Colonic mucosa (tissue), 4 donors: Measurements from ENCODE around the gene PPP2R5B. TPM values are rescaled to one million over a fixed set of nuclear protein-coding genes. Genes with fewer than 3 reads are reported as not detected.

Experiments used
- DNase-seq: peaks from one replicate; pipeline ENCODE4 v3.0.0-alpha.2; 2020
- H3K27ac ChIP-seq: fragments of 200-600 bp; one replicate; pipeline ENCODE4 v1.8.0; 2021
- H3K27me3 ChIP-seq: fragments of 200-600 bp; one replicate; pipeline ENCODE4 v1.8.0; 2021
- H3K36me3 ChIP-seq: fragments of 200-600 bp; one replicate; pipeline ENCODE4 v1.8.0; 2021
- H3K4me1 ChIP-seq: fragments of 200-600 bp; one replicate; pipeline ENCODE4 v1.8.0; 2021; ENCODE audit warnings: mild to moderate bottlenecking
- H3K4me3 ChIP-seq: fragments of 200-600 bp; one replicate; pipeline ENCODE4 v1.8.0; 2021
- H3K9ac ChIP-seq, 2 donors: one replicate each; pipeline ENCODE4 v1.7.0; 2013; ENCODE audit warnings: control low read depth in 2 of 2, low read depth in 2 of 2, low read length in 2 of 2
- H3K9me3 ChIP-seq: fragments of 200-600 bp; one replicate; pipeline ENCODE4 v1.8.0; 2021
- intact Hi-C: fragments of 100-400 bp; cut with DNase I; formaldehyde crosslinking; loops from one replicate; pipeline ENCODE4 v1.14.1; 2022
- total RNA-seq, 2 donors: library from RNA; stranded (reverse); fragmentation: NEBNext Ultra II Directional in 1 of 2; extraction: Animal tissue kit (Norgen Biotek cat#: 25700) in 1 of 2; gene quantifications; one replicate each; pipeline ENCODE4 v1.2.1, GENCODE V29; 2021
- TF ChIP-seq, protein P1 (sequence below): fragments of 200-600 bp; IDR thresholded peaks from one replicate; pipeline ENCODE4 v1.8.0; 2022; ENCODE audit warnings: antibody characterized with exemption, mild to moderate bottlenecking
- donor health status: healthy.
- donor health status: DM: no; HTN: no; CAD: no.
- donor health status: DM: no; HTN: no; CAD: no.

PPP2R5B gene
- total RNA-seq, 2 donors from 2014 or later: 18.6 to 36.1 TPM

DNA sequence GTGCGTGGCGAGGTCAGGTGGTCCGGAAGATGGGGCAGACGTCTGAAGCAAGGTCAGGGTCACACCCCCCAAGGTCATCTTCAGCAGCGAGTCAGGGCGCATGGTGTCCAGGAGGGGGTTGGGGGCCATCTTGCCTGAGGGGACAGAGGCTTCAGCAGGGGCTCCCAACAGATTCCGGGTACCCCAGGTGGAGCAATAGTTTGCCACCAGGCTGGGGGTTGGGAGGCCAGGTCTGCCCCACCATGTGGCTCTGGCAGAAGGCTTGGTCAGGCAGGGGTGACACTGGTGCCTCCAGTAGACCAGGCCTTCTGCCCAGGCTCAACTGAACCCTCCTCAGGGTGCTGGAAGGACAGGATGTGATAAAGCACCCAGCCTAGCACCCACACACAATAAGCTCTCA, 13.3 kb upstream of the PPP2R5B start:
- TF ChIP-seq, protein P1, sequence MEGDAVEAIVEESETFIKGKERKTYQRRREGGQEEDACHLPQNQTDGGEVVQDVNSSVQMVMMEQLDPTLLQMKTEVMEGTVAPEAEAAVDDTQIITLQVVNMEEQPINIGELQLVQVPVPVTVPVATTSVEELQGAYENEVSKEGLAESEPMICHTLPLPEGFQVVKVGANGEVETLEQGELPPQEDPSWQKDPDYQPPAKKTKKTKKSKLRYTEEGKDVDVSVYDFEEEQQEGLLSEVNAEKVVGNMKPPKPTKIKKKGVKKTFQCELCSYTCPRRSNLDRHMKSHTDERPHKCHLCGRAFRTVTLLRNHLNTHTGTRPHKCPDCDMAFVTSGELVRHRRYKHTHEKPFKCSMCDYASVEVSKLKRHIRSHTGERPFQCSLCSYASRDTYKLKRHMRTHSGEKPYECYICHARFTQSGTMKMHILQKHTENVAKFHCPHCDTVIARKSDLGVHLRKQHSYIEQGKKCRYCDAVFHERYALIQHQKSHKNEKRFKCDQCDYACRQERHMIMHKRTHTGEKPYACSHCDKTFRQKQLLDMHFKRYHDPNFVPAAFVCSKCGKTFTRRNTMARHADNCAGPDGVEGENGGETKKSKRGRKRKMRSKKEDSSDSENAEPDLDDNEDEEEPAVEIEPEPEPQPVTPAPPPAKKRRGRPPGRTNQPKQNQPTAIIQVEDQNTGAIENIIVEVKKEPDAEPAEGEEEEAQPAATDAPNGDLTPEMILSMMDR: no peak
- H3K27me3 ChIP-seq: no peaks in the 10 kb centered on the region
- peaks cover 8% of the 10 kb centered on the region for H3K36me3 ChIP-seq
- no peak for DNase-seq
- H3K4me3 ChIP-seq: no peak overlapping the region
- H3K9ac ChIP-seq: no peak overlapping the region
- no peaks in the 10 kb centered on the region for H3K9me3 ChIP-seq
- intact Hi-C loops: no loop called here
- no peak overlapping the region for H3K27ac ChIP-seq
- peaks cover 5% of the 10 kb centered on the region for H3K4me1 ChIP-seq

- intact Hi-C loops: no loop called here
- no peak overlapping the region for H3K4me3 ChIP-seq
- H3K27ac ChIP-seq: no peak overlapping the region
- no peaks in the 10 kb centered on the region for H3K9me3 ChIP-seq
- no peak for DNase-seq
- H3K9ac ChIP-seq: no peak overlapping the region
- H3K27me3 ChIP-seq: no peaks in the 10 kb centered on the region
- TF ChIP-seq, protein P1: no peak
- peaks cover 5% of the 10 kb centered on the region for H3K4me1 ChIP-seq
- peaks cover 8% of the 10 kb centered on the region for H3K36me3 ChIP-seq
Measured at GRCh38 chr11:64911689-64912088, 12.8 kb upstream of the PPP2R5B start.

DNA sequence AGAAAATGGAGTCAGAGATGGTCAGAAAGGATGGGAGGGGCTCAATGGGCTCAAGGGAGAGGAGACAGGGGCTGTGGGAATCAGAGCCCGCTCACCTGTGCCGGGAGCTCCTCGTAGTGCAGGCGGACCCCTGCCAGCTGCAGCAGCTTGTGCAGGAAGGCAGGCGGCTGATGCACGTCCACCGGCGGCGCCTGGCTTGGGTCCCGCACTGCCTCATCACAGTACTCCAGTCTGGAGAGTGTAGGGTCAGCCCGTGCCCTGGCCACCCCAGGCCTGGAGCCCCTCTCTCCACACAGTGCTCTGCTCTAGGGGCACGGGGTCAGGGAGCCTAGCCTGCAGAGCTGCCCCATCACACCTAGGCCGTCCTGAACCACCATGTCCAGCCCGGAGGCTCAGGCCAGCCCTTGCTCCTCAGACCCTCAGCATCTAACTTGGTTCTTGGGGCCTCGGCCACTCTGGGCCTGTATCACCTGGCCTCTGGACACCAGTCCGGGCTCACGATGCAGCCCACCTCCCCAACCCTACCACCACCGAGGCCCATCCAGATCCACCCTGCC, 11.2 kb upstream of the PPP2R5B start:
- no peaks in the 10 kb centered on the region for H3K27me3 ChIP-seq
- TF ChIP-seq, protein P1: no peak
- no peaks in the 10 kb centered on the region for H3K9me3 ChIP-seq
- H3K27ac ChIP-seq: no peak overlapping the region
- intact Hi-C loops: no loop called here
- H3K36me3 ChIP-seq: peaks cover 8% of the 10 kb centered on the region
- H3K4me3 ChIP-seq: no peak overlapping the region
- DNase-seq: no peak
- H3K4me1 ChIP-seq: peaks cover 5% of the 10 kb centered on the region
- H3K9ac ChIP-seq: no peak overlapping the region

GRCh38 chr11:64914123-64914522, 10.4 kb upstream of the PPP2R5B start:
- Histone ChIP-seq H3K4me3 (no peak overlapping the region), H3K27ac (no peak overlapping the region), H3K4me1 (peaks cover 5% of the 10 kb centered on the region), H3K36me3 (peaks cover 4% of the 10 kb centered on the region), H3K9me3 (no peaks in the 10 kb centered on the region), H3K27me3 (no peaks in the 10 kb centered on the region), H3K9ac (no peak overlapping the region)
- DNase-seq: no peak
- intact Hi-C loops: no loop called here
- TF ChIP-seq, protein P1: no peak

DNA sequence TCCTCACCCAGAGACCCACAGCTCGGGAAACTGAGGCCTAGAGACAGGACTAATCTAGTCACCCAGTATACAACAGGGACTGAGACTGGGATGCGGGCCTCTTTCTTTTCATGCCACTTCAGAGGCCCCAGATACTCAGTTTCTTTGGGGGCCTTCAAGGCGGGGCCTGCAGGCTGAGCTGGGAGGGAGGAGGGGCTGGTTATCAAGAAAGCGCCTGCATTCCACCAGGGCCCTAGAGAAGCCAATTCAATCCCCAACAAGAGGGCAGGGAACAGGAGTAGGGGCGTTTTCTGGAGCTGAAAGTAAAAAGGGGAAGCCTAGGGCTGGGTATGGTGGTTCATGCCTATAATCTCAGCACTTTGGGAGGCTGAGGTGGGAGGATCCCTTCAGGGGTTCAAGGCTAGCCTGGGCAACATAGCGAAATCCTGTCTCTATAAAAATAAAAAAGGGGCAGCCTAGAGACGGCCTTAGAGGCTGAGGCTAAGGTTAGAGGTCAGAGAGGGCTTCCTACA, 9.1 kb upstream of the PPP2R5B start:
- Histone ChIP-seq H3K9ac (peak overlapping the region; percentile 96 to 99), H3K4me1 (peaks cover 5% of the 10 kb centered on the region), H3K36me3 (peaks cover 4% of the 10 kb centered on the region), H3K4me3 (peak overlapping the region; percentile 70), H3K27me3 (no peaks in the 10 kb centered on the region), H3K27ac (no peak overlapping the region), H3K9me3 (no peaks in the 10 kb centered on the region)
- DNase-seq: no peak
- intact Hi-C loops: no loop called here
- TF ChIP-seq, protein P1: no peak
